Gastroesophageal sphincter (tissue), 3 donors: Measurements from ENCODE around the gene MARK3.

Experiments used
- CTCF ChIP-seq, 4 experiments: fragments of 200-600 bp in 2 of 4; fragments of 450-650 bp in 2 of 4; sonication (generic) in 1 of 4; IDR thresholded peaks; one replicate each; pipeline ENCODE4 v1.5.1; 2017 to 2019; ENCODE audit warnings: antibody characterized with exemption in 4 of 4, mild to moderate bottlenecking in 2 of 4, moderate library complexity in 2 of 4
- EP300 ChIP-seq: sonication (generic); formaldehyde crosslinking; IDR thresholded peaks from one replicate; pipeline ENCODE4 v1.6.1; 2017; ENCODE audit warnings: antibody characterized with exemption, mild to moderate bottlenecking
- POLR2AphosphoS5 ChIP-seq: sonication (generic); formaldehyde crosslinking; IDR thresholded peaks from one replicate; pipeline ENCODE4 v1.6.1; 2017; ENCODE audit warnings: antibody characterized with exemption

- TF ChIP-seq CTCF (IDR thresholded peaks at IDR 0.05) (no peak), POLR2AphosphoS5 (no peak), EP300 (no peak)
These were observed 135.0 kb downstream of the MARK3 start for GRCh38 chr14:103520269-103520656.
